Endothelial cell of umbilical vein (primary cell): ENCODE measurements around the gene AKAP6. TPM values are rescaled to one million over a fixed set of nuclear protein-coding genes. Genes with fewer than 3 reads are reported as not detected.

Experiments used
- BruUV-seq: library from RNA; stranded (reverse); fragments of 400-500 nt; replicated peaks from 2 replicates; lab custom pipeline; 2021; lab: Mats Ljungman, UMichigan
- CTCF ChIA-PET: fragments of 300-600, 350-600 bp; sonication (Branson Sonifier 250); formaldehyde crosslinking; loops from one replicate; lab custom pipeline; 2021; ENCODE audit warnings: antibody characterized with exemption, inconsistent platforms; lab: Charles Lee
- POLR2A ChIA-PET: fragments of 300-600, 350-600 bp; sonication (Branson Sonifier 250); formaldehyde crosslinking; loops from one replicate; lab custom pipeline; 2021; ENCODE audit warnings: antibody characterized with exemption, inconsistent platforms; lab: Charles Lee
- DNase-seq: peaks from one replicate; pipeline ENCODE4 v3.0.0-alpha.2; 2011; ENCODE audit warnings: low read depth, low spot score
- FAIRE-seq: peaks from 2 replicates; lab custom pipeline; 2011; peaks lifted over from hg19 to GRCh38; lab: Jason Lieb, UNC
- H2AFZ ChIP-seq: 2 replicates; pipeline ENCODE4 v1.6.0; 2012; ENCODE audit warnings: low read depth, low read length, control low read depth, inconsistent platforms
- H3K27ac ChIP-seq: 2 replicates; pipeline ENCODE4 v1.5.1; 2011; ENCODE audit warnings: low read depth, mild to moderate bottlenecking, control low read depth, low read length, moderate library complexity; ENCODE audit not compliant: insufficient read depth
- H3K27me3 ChIP-seq, 2 experiments: 2 replicates each; pipeline versions ENCODE4 v1.6.0 to v1.6.1; 2011; ENCODE audit warnings: low read length in 2 of 2, mixed read lengths in 1 of 2; ENCODE audit not compliant: control insufficient read depth in 2 of 2, insufficient read depth in 2 of 2
- H3K36me3 ChIP-seq, 2 experiments: 2 replicates in 1 of 2; 3 replicates in 1 of 2; pipeline ENCODE4 v1.5.1; 2011; ENCODE audit warnings: low read length in 2 of 2, mild to moderate bottlenecking in 1 of 2, moderate library complexity in 1 of 2; ENCODE audit not compliant: control insufficient read depth in 2 of 2, insufficient read depth in 2 of 2; ENCODE audit errors: extremely low read depth in 1 of 2
- H3K4me1 ChIP-seq: 3 replicates; pipeline ENCODE4 v1.5.1; 2011; ENCODE audit warnings: mild to moderate bottlenecking, low read length; ENCODE audit not compliant: control insufficient read depth, insufficient read depth; ENCODE audit errors: extremely low read depth
- H3K4me2 ChIP-seq: 2 replicates; pipeline ENCODE4 v1.6.1; 2011; ENCODE audit warnings: low read length, control low read depth, mixed read lengths; ENCODE audit not compliant: insufficient read depth
- H3K4me3 ChIP-seq, 3 experiments: fragments of 200-600 bp in 1 of 3; sonication (generic), shearing (Covaris generic) in 1 of 3; replicated peaks in 1 of 3; 2 replicates each; pipeline ENCODE4 v1.5.1; 2011 to 2016; ENCODE audit warnings: control low read depth in 3 of 3, low read length in 3 of 3, mild to moderate bottlenecking in 2 of 3, inconsistent platforms in 1 of 3, low read depth in 1 of 3, moderate library complexity in 1 of 3; ENCODE audit not compliant: insufficient read depth in 1 of 3
- H3K79me2 ChIP-seq: 2 replicates; pipeline ENCODE4 v1.6.0; 2012; ENCODE audit warnings: low read length, inconsistent platforms; ENCODE audit not compliant: control insufficient read depth, insufficient read depth
- H3K9ac ChIP-seq: replicated peaks from 2 replicates; pipeline ENCODE3; 2011; ENCODE audit warnings: low read length, control low read depth; ENCODE audit not compliant: insufficient read depth; ENCODE audit errors: extremely low read depth
- H3K9me1 ChIP-seq: replicated peaks from 3 replicates; pipeline ENCODE4 v1.6.0; 2011; ENCODE audit warnings: mild to moderate bottlenecking, low read length; ENCODE audit not compliant: control insufficient read depth, insufficient read depth; ENCODE audit errors: extremely low read depth
- H3K9me3 ChIP-seq: replicated peaks from 2 replicates; pipeline ENCODE4 v1.5.1; 2012; ENCODE audit warnings: low read length, inconsistent platforms; ENCODE audit not compliant: control insufficient read depth, insufficient read depth
- H4K20me1 ChIP-seq: replicated peaks from 2 replicates; pipeline ENCODE3; 2011; ENCODE audit warnings: mild to moderate bottlenecking, low read length; ENCODE audit not compliant: control insufficient read depth, insufficient read depth; ENCODE audit errors: extremely low read depth
- FOS ChIP-seq: IDR thresholded peaks from 2 replicates; pipeline ENCODE4 v1.6.1; 2011; ENCODE audit warnings: mild to moderate bottlenecking, low read length, moderate library complexity, borderline replicate concordance; ENCODE audit not compliant: insufficient read depth
- GATA2 ChIP-seq: IDR thresholded peaks from 2 replicates; pipeline ENCODE4 v1.7.0; 2011; ENCODE audit warnings: low read depth, mild to moderate bottlenecking, moderate library complexity, mixed read lengths, low read length; ENCODE audit not compliant: insufficient read length, insufficient read depth
- JUN ChIP-seq: IDR thresholded peaks from 2 replicates; pipeline ENCODE4 v1.6.1; 2011; ENCODE audit warnings: borderline replicate concordance, low read depth; ENCODE audit not compliant: insufficient read length, insufficient read depth
- MAX ChIP-seq: IDR thresholded peaks from 2 replicates; pipeline ENCODE4 v1.6.1; 2011; ENCODE audit not compliant: insufficient read depth, insufficient read length
- MYC ChIP-seq: IDR thresholded peaks from one replicate; pipeline ENCODE4 v1.6.1; 2011; ENCODE audit warnings: mild to moderate bottlenecking, low read depth, low read length
- POLR2A ChIP-seq: IDR thresholded peaks from 2 replicates; pipeline ENCODE4 v1.6.1; 2012; ENCODE audit warnings: low read depth, mild to moderate bottlenecking, control low read depth, low read length
- POLR2AphosphoS5 ChIP-seq: IDR thresholded peaks from 2 replicates; pipeline ENCODE4 v1.6.1; 2012; ENCODE audit warnings: low read depth, mild to moderate bottlenecking, control low read depth, low read length, moderate library complexity; ENCODE audit not compliant: insufficient read depth
- dilution Hi-C: fragments of 300-500 bp; cut with MboI; formaldehyde crosslinking; loops from one replicate; pipeline ENCODE4 v1.15.0; 2019; ENCODE audit warnings: low sequenced_read_pairs; ENCODE audit not compliant: extremely low pct_ligation_motif_present
- intact Hi-C: fragments of 100-400 bp; cut with micrococcal nuclease; formaldehyde crosslinking; loops from one replicate; pipeline ENCODE4 v1.10.0; 2022
- polyA plus RNA-seq, 4 experiments: library from polyadenylated mRNA; depleted of rRNA in 3 of 4; stranded (reverse) in 3 of 4; unstranded in 1 of 4; fragments of >200 nt; gene quantifications; 2 replicates each; pipeline versions ENCODE4 v1.2.1 to v1.2.3, GENCODE V29; 2011 to 2012; ENCODE audit warnings: missing spikeins in 1 of 4
- total RNA-seq: library from RNA; stranded (reverse); gene quantifications from 2 replicates; pipeline ENCODE4 v1.2.3, GENCODE V29; 2021

The AKAP6 gene
- total and polyA plus RNA-seq, 2 donors (not counting 3 experiments of a cell fraction or from before 2014, with no cell fraction given) = 0.03 to 0.49 TPM

- ChIA-PET CTCF (no interaction called here), POLR2A (no interaction called here)
- TF ChIP-seq POLR2AphosphoS5 (no peak), GATA2 (no peak), JUN (no peak), FOS (no peak), MAX (no peak), MYC (no peak), POLR2A (no peak)
- no peak overlapping the region for H2AFZ ChIP-seq
- H3K27ac ChIP-seq = no peak overlapping the region
- FAIRE-seq (no peak), DNase-seq (no peak)
- no peaks in the 10 kb centered on the region for H3K9me3 ChIP-seq
- H3K4me2 ChIP-seq = no peak overlapping the region
- no peaks in the 10 kb centered on the region for H3K4me1 ChIP-seq
- H3K9ac ChIP-seq = no peak overlapping the region
- intact Hi-C loops (no loop called here), dilution Hi-C loops (no loop called here)
- H3K4me3 ChIP-seq = no peak overlapping the region
- BruUV-seq = no TSS peak
- no peaks in the 10 kb centered on the region for H3K36me3 ChIP-seq
- H4K20me1 ChIP-seq = no peaks in the 10 kb centered on the region
- H3K9me1 ChIP-seq = no peaks in the 10 kb centered on the region
- no peaks in the 10 kb centered on the region for H3K79me2 ChIP-seq
- no peaks in the 10 kb centered on the region for H3K27me3 ChIP-seq
Observed at GRCh38 chr14:32403021-32403420, 73.9 kb downstream of the AKAP6 start.

- Histone ChIP-seq H3K9ac (no peak overlapping the region), H3K9me1 (no peaks in the 10 kb centered on the region), H3K27me3 (no peaks in the 10 kb centered on the region), H4K20me1 (no peaks in the 10 kb centered on the region), H3K36me3 (no peaks in the 10 kb centered on the region), H3K4me2 (no peak overlapping the region), H3K9me3 (no peaks in the 10 kb centered on the region), H3K27ac (no peak overlapping the region), H2AFZ (no peak overlapping the region), H3K4me3 (no peak overlapping the region), H3K79me2 (no peaks in the 10 kb centered on the region), H3K4me1 (no peaks in the 10 kb centered on the region)
- intact Hi-C loops = no loop called here
- ChIA-PET CTCF (no interaction called here), POLR2A (no interaction called here)
- dilution Hi-C loops = no loop called here
- FAIRE-seq = no peak
- TF ChIP-seq MAX (no peak), MYC (no peak), FOS (no peak)
- no peak for DNase-seq
- no TSS peak for BruUV-seq
Observed at GRCh38 chr14:32403688-32404087, 74.6 kb downstream of the AKAP6 start.
